Stimulated activated CD4-positive, alpha-beta T cell treated with anti-CD3 and anti-CD28 coated beads, Interleukin-4, amount 100 ng/mL, for 48 hours (primary cell): ENCODE results near the gene EZH1.
"Not testable (repeated sequence)": the region's sequence is repeated elsewhere in the genome, so short reads cannot be mapped to it uniquely, and the experiment has no call there.

Source experiments
- DNase-seq, 2 donors: peaks; one replicate each; pipeline ENCODE4 v3.0.0-alpha.2; 2020; ENCODE audit warnings: low read depth in 2 of 2

The EZH1 gene

GRCh38 chr17:42772945-42773289 lies 28.1 kb upstream of the EZH1 start:
- DNase-seq, result no peak

GRCh38 chr17:42769964-42770363 lies 25.1 kb upstream of the EZH1 start:
- not testable (repeated sequence) for DNase-seq

- DNase-seq, result not testable (repeated sequence)
Measured at GRCh38 chr17:42768006-42768405, 23.2 kb upstream of the EZH1 start.

GRCh38 chr17:42767512-42767911 lies 22.7 kb upstream of the EZH1 start:
- no peak for DNase-seq

- no peak for DNase-seq
Measured at GRCh38 chr17:42766124-42766523, 21.3 kb upstream of the EZH1 start.

- no peak for DNase-seq
Measured at GRCh38 chr17:42761638-42762037, 16.8 kb upstream of the EZH1 start.

- DNase-seq, result no peak
Measured at GRCh38 chr17:42760652-42761581, 16.1 kb upstream of the EZH1 start, which contains the start of gene RAMP2. Gene RAMP2 (plus strand): TSS chr17:42761227. CDS start chr17:42761262, 35 bp downstream.

GRCh38 chr17:42759982-42760651 lies 15.3 kb upstream of the EZH1 start:
- DNase-seq, result no peak

GRCh38 chr17:42754782-42755181 lies 9.9 kb upstream of the EZH1 start:
- no peak for DNase-seq

- no peak for DNase-seq
Measured at GRCh38 chr17:42751628-42752027, 6.8 kb upstream of the EZH1 start.

GRCh38 chr17:42750739-42751344 lies 6.0 kb upstream of the EZH1 start:
- no peak for DNase-seq

GRCh38 chr17:42748908-42749798 lies 4.3 kb upstream of the EZH1 start:
- DNase-seq, result no peak

- no peak for DNase-seq
Measured at GRCh38 chr17:42748202-42748907, 3.5 kb upstream of the EZH1 start.

GRCh38 chr17:42744283-42744805 lies 496 bp downstream of the EZH1 start:
- DNase-seq, result peak; percentile 58 to 70

- no peak for DNase-seq
Measured at GRCh38 chr17:42743595-42744282, 1.1 kb downstream of the EZH1 start.

GRCh38 chr17:42742916-42743315 lies 1.9 kb downstream of the EZH1 start:
- DNase-seq, result not testable (repeated sequence)

- no peak for DNase-seq
Measured at GRCh38 chr17:42740699-42741098, 4.1 kb downstream of the EZH1 start.

- no peak for DNase-seq
Measured at GRCh38 chr17:42725143-42725542, 19.7 kb downstream of the EZH1 start.

- no peak for DNase-seq
Measured at GRCh38 chr17:42723636-42724035, 21.2 kb downstream of the EZH1 start.

GRCh38 chr17:42720996-42721583 lies 23.8 kb downstream of the EZH1 start:
- no peak for DNase-seq
